ENCODE results near the gene DGKH.

GRCh38 chr13:42046448-42046847, 2.0 kb upstream of the DGKH start:
- no peak for TF ChIP-seq POLR2A (IDR thresholded peaks at IDR 0.05; ENCODE audit: low read depth, low read length)
- no peak for TF ChIP-seq POLR2AphosphoS5 (IDR thresholded peaks at IDR 0.05; ENCODE audit: low read depth, low read length)
- no peak for TF ChIP-seq TAF1 (IDR thresholded peaks at IDR 0.05; ENCODE audit: low read depth, low read length)
- no peak for TF ChIP-seq SPI1 (IDR thresholded peaks at IDR 0.05; ENCODE audit: low read depth, low read length)
